ENCODE measurements around the gene FBXO38. TPM values are rescaled to one million over a fixed set of nuclear protein-coding genes. Genes with fewer than 3 reads are reported as not detected.
A peak's percentile ranks its signal among the peaks of the same experiment; 100 is the strongest.

Gene FBXO38
- total and polyA plus RNA-seq, 2 of the 13 experiments (the other 11 are each of a cell fraction or from before 2014, with no cell fraction given): 24.8 to 35.9 TPM

DNA sequence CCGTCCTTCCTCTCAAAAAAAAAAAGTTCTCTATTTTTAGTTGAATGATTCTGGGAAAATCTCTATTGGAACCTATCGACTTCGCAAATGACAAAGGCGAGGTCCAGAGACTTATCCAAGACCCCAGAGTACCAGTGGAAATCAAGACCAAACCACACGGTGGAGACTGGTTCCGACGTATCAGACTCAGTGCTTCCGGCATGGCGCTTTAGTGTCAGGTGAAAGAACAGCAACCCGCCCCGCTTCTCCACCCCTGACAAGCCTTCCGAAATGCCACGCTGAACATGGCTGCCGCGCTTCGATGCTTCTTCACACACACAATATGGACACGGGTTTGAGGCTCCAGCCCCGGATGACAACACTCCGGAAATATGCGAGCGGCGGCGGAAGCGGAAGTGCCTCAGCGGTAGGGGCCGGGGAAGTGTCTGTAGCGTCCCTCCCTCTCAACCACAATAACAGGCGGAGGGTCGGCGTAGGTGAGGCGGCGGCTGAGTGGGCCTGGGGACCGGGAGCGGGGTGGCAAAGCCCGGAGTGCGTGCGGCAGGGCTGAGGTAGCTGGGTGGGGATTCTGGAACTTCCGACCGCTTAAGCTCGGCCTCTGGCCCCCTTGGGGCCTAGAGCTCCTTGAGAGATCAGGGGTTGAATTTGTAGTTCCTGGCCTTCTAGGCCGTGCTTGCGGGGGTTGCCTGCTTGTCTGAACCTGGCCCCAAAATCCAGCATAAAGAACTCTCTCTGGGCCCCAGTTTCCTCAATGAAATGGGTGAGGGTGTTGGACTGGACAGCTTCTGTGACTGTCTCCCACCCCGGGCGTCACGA lies at the start of gene FBXO38 (continued):
- TF ChIP-seq ZHX2 (IDR thresholded peaks at IDR 0.05; ENCODE audit: low read depth): peak; percentile 95
- TF ChIP-seq ZHX2 (CRISPR knock-in tag; IDR thresholded peaks at IDR 0.05; ENCODE audit: borderline replicate concordance): no peak
- peak; percentile 95 for TF ChIP-seq ZNF501 (CRISPR knock-in tag; IDR thresholded peaks at IDR 0.05)
- no peak for TF ChIP-seq MLX (CRISPR knock-in tag; IDR thresholded peaks at IDR 0.05)
- no peak for TF ChIP-seq ZNF530 (CRISPR knock-in tag; IDR thresholded peaks at IDR 0.05; ENCODE audit: low read depth)
- 0 out of 2 replicates have a peak, but pooled peaks have one; percentile 10 for TF ChIP-seq RAD21 (CRISPR knock-in tag; IDR thresholded peaks at IDR 0.05)
- no peak; the same call in 1 of the 2 replicates for TF ChIP-seq SOX13 (IDR thresholded peaks at IDR 0.05)
- peak in 1 of 2 experiments; percentile 49; a peak in 1 of 4 replicates for TF ChIP-seq SOX13 (CRISPR knock-in tag; conservative IDR thresholded peaks at IDR 0.05 in 1 of 2, IDR thresholded peaks at IDR 0.05 in 1 of 2)
- TF ChIP-seq, protein P1, sequence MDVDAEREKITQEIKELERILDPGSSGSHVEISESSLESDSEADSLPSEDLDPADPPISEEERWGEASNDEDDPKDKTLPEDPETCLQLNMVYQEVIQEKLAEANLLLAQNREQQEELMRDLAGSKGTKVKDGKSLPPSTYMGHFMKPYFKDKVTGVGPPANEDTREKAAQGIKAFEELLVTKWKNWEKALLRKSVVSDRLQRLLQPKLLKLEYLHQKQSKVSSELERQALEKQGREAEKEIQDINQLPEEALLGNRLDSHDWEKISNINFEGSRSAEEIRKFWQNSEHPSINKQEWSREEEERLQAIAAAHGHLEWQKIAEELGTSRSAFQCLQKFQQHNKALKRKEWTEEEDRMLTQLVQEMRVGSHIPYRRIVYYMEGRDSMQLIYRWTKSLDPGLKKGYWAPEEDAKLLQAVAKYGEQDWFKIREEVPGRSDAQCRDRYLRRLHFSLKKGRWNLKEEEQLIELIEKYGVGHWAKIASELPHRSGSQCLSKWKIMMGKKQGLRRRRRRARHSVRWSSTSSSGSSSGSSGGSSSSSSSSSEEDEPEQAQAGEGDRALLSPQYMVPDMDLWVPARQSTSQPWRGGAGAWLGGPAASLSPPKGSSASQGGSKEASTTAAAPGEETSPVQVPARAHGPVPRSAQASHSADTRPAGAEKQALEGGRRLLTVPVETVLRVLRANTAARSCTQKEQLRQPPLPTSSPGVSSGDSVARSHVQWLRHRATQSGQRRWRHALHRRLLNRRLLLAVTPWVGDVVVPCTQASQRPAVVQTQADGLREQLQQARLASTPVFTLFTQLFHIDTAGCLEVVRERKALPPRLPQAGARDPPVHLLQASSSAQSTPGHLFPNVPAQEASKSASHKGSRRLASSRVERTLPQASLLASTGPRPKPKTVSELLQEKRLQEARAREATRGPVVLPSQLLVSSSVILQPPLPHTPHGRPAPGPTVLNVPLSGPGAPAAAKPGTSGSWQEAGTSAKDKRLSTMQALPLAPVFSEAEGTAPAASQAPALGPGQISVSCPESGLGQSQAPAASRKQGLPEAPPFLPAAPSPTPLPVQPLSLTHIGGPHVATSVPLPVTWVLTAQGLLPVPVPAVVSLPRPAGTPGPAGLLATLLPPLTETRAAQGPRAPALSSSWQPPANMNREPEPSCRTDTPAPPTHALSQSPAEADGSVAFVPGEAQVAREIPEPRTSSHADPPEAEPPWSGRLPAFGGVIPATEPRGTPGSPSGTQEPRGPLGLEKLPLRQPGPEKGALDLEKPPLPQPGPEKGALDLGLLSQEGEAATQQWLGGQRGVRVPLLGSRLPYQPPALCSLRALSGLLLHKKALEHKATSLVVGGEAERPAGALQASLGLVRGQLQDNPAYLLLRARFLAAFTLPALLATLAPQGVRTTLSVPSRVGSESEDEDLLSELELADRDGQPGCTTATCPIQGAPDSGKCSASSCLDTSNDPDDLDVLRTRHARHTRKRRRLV (CRISPR knock-in tag; IDR thresholded peaks at IDR 0.05): no peak
- TF ChIP-seq SMC3 (IDR thresholded peaks at IDR 0.05; ENCODE audit: low read length): no peak
- TF ChIP-seq SMAD1 (CRISPR knock-in tag; IDR thresholded peaks at IDR 0.05; ENCODE audit: borderline replicate concordance, low read depth): peak; percentile 55; the same call in 1 of the 2 replicates
- TF ChIP-seq DMTF1 (CRISPR knock-in tag; IDR thresholded peaks at IDR 0.05): peak; percentile 94; the same call in 1 of the 2 replicates
- peak; percentile 77; the same call in 1 of the 2 replicates for TF ChIP-seq ZMAT3 (CRISPR knock-in tag; conservative IDR thresholded peaks at IDR 0.05)
- peak; percentile 77; the same call in 1 of the 2 replicates for TF ChIP-seq ZNF747 (CRISPR knock-in tag; IDR thresholded peaks at IDR 0.05; ENCODE audit: borderline replicate concordance)

Data from HepG2 (cell line).